Urinary bladder (tissue), 4 donors: ENCODE results near the gene PKLR. TPM values are rescaled to one million over a fixed set of nuclear protein-coding genes. Genes with fewer than 3 reads are reported as not detected.
"Not testable (repeated sequence)": the region's sequence is repeated elsewhere in the genome, so short reads cannot be mapped to it uniquely, and the experiment has no call there.

Source experiments
- DNase-seq: peaks from one replicate; pipeline ENCODE4 v3.0.0-alpha.2; 2015; ENCODE audit errors: extremely low spot score
- H3K27ac ChIP-seq: one replicate; pipeline ENCODE4 v1.5.1; 2013; ENCODE audit warnings: low read depth, mild to moderate bottlenecking, moderate library complexity
- H3K36me3 ChIP-seq: one replicate; pipeline ENCODE4 v1.6.1; 2013; ENCODE audit warnings: mild to moderate bottlenecking, moderate library complexity; ENCODE audit not compliant: insufficient read depth
- H3K4me1 ChIP-seq: one replicate; pipeline ENCODE4 v1.6.1; 2013; ENCODE audit warnings: mild to moderate bottlenecking, moderate library complexity; ENCODE audit not compliant: insufficient read depth
- H3K4me3 ChIP-seq: one replicate; pipeline ENCODE4 v1.5.1; 2013; ENCODE audit warnings: low read depth, low read length
- WGBS: extraction: QIAGEN DNeasy Blood & Tissue Kit; methylation state at CpG from one replicate; pipeline ENCODE4 v1.1.7; 2013; 5-methylcytosine and 5-hydroxymethylcytosine counted together
- polyA plus RNA-seq: library from polyadenylated mRNA; stranded (reverse); fragments of 200-250 nt; gene quantifications from one replicate; pipeline ENCODE4 v1.2.3, GENCODE V29; 2013
- total RNA-seq: library from RNA; depleted of rRNA; stranded (reverse); fragments of >200 nt; gene quantifications from one replicate; pipeline ENCODE4 v1.2.3, GENCODE V29; 2014
- donor health status: healthy with polysubstance abuse.
- donor health status: healthy.

Gene PKLR
- total and polyA plus RNA-seq, 2 donors = not detected

- 72% methylated on average over 7 of the region's 7 CpGs for WGBS
- H3K4me1 ChIP-seq = peaks cover 3% of the 10 kb centered on the region
- no peaks in the 10 kb centered on the region for H3K36me3 ChIP-seq
- DNase-seq = no peak
- no peak overlapping the region for H3K4me3 ChIP-seq
- no peak overlapping the region for H3K27ac ChIP-seq
Observed at GRCh38 chr1:155305881-155306391, 4.7 kb upstream of the PKLR start.

DNA sequence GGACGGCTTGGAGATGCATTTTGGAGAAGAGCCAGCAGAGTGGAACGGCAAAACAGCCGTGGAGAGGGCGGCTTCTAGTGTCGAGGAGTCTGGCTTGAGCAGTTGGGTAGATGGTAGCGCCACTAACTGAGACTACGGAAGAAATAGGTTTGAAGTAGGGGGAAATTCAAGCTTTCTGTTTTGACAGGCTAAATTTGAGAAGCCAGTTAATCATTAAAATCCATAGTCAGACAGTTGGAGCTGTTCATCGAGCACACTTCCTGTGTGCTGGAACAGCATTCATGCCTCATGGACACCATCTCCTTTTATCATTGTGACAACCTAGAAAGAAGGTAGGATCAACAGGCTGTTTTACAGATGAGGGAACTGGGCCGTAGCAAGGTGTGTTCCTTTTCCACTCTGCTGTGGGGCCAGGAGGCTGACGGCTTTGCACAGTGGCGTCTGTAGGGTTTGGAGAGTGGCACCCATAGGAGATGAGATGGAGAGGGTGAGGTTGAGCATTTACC lies 3.4 kb upstream of the PKLR start:
- DNase-seq = no peak
- H3K4me1 ChIP-seq = peaks cover 1% of the 10 kb centered on the region

GRCh38 chr1:155300553-155301329 lies 497 bp downstream of the PKLR start:
- no peak overlapping the region for H3K27ac ChIP-seq
- H3K4me3 ChIP-seq = no peak overlapping the region
- H3K4me1 ChIP-seq = no peaks in the 10 kb centered on the region
- no peaks in the 10 kb centered on the region for H3K36me3 ChIP-seq
- DNase-seq = no peak
- 86% methylated on average over 9 of the region's 9 CpGs for WGBS

More for the DNA sequence above, 3.4 kb upstream of the PKLR start:
- WGBS = 78% methylated on average over 11 of the region's 11 CpGs
- H3K4me3 ChIP-seq = no peak overlapping the region
- H3K36me3 ChIP-seq = no peaks in the 10 kb centered on the region
- no peak overlapping the region for H3K27ac ChIP-seq

- Histone ChIP-seq H3K27ac (no peak overlapping the region), H3K4me3 (no peak overlapping the region), H3K36me3 (no peaks in the 10 kb centered on the region), H3K4me1 (no peaks in the 10 kb centered on the region)
- 90% methylated on average over 8 of the region's 8 CpGs for WGBS
- no peak for DNase-seq
Observed at GRCh38 chr1:155300024-155300423, 1.2 kb downstream of the PKLR start.

DNA sequence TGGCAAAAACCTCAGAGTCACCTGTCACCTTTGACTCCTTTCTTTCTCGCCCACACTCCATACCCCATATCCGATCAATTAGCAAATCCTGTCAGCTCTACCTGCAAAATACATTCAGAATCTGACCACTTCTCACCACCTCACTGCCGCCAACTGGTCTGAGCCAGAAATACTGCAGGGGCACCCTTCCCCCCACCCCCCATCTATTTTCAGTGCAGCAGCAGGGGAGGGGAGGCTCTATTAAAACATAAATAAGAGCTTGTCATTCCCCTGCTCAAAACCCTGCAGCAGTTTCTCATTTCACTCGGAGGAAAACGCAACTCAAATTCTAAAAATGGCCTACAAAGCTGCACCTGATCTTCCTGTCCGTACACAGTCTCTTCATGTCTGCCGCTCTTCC lies 3.9 kb downstream of the PKLR start:
- DNase-seq = no peak
- WGBS = 66% methylated on average over 7 of the region's 7 CpGs
- Histone ChIP-seq H3K4me3 (no peak overlapping the region), H3K27ac (no peak overlapping the region), H3K4me1 (no peaks in the 10 kb centered on the region), H3K36me3 (no peaks in the 10 kb centered on the region)

DNA sequence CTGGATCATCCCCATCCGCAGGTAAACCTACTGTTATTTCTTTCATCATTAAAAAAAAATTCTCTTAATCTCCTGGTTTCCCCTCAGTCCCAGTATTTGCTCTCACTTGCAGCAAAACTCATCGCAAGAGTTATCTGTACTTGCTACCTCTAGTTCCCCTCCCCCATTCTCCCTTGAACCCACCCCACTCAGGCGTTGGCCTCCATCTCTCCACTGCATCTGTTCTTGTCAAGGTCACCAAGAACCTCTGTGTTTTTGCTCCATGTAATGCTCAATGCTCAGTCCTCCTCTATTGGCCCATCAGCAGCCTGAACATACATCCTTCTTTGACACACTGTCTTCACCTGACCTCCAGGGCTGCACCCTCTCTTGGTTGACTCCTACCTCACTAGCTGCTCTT lies 4.6 kb downstream of the PKLR start:
- 71% methylated on average over 3 of the region's 3 CpGs for WGBS
- Histone ChIP-seq H3K27ac (no peak overlapping the region), H3K4me1 (no peaks in the 10 kb centered on the region), H3K36me3 (no peaks in the 10 kb centered on the region), H3K4me3 (no peak overlapping the region)
- no peak for DNase-seq

DNA sequence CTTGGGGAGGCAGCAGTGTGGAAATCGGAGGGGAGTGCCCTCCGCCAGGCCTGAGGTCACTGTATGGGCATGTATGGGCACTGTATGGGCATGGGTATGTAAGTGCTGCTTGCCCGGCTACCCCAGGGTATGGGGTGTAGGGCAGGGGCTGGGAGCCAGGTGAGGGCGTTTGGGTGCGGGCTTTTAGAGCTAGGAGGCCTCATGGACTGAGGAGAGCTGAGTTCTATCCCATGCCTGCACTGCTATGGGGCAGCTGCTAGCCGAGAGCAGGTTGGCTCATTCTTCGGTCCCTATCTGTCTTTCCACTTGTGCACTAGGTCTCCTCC lies 5.3 kb downstream of the PKLR start:
- Histone ChIP-seq H3K4me3 (no peak overlapping the region), H3K27ac (no peak overlapping the region), H3K4me1 (no peaks in the 10 kb centered on the region), H3K36me3 (no peaks in the 10 kb centered on the region)
- 86% methylated on average over 7 of the region's 7 CpGs for WGBS
- no peak for DNase-seq

DNA sequence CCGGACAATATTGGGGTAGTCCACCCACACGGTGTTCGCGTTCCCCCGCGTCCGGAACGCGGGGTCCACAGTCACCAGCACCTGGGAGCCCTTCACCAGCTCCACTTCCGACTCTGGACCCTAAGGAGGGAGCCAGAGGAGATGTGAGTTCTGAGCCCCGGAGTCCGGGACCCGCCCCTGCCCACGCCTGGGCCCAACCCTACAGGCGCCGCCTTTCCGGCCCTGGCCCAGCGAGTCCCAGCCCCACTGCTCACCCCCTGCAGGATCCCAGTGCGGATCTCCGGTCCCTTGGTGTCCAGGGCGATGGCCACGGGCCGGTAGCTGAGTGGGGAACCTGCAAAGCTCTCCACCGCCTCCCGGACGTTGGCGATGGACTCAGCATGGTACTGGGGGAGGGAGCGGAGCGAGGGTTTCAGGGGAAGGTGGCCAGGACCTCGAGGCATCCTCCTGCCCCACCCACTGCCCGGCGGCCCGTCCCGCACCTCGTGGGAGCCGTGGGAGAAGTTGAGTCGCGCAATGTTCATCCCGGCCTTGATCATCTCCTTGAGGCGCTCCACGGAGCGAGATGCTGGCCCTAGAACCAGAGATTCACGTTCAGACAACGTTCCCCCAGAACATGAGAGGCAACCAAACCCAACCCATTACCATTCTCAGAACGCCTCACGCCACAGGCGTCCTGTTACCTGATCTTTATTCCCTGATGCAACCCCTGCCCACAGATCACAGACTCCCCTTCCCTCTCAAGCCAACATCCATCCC lies 5.9 kb downstream of the PKLR start:
- H3K36me3 ChIP-seq = no peaks in the 10 kb centered on the region
- DNase-seq = no peak
- H3K4me3 ChIP-seq = no peak overlapping the region
- 9% methylated on average over 47 of the region's 47 CpGs for WGBS
- H3K27ac ChIP-seq = no peak overlapping the region
- H3K4me1 ChIP-seq = no peaks in the 10 kb centered on the region

GRCh38 chr1:155294520-155295182 lies 6.6 kb downstream of the PKLR start:
- no peak for DNase-seq
- Histone ChIP-seq H3K27ac (no peak overlapping the region), H3K4me3 (no peak overlapping the region), H3K36me3 (no peaks in the 10 kb centered on the region), H3K4me1 (no peaks in the 10 kb centered on the region)
- 38% methylated on average over 46 of the region's 46 CpGs for WGBS

- DNase-seq = no peak
- Histone ChIP-seq H3K36me3 (no peaks in the 10 kb centered on the region), H3K4me1 (no peaks in the 10 kb centered on the region), H3K27ac (no peak overlapping the region), H3K4me3 (no peak overlapping the region)
- WGBS = 84% methylated on average over 17 of the region's 17 CpGs
Observed at GRCh38 chr1:155293086-155293749, 8.0 kb downstream of the PKLR start.

DNA sequence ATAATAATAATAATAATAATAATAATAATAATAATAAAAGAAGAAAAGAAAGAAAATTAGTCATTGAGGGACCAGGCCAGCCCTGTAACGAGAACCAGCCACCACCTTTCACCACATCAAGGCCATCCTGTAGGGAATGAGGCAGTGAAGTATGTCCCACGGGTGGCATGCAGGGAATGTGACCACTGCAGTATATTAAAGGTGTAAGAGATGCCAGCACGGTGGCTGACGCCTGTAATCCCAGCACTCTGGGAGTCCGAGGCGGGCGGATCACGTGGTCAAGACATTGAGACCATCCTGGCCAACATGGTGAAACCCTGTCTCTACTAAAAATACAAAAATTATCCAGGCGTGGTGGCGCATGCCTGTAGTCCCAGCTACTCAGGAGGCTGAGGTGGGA lies 10.2 kb downstream of the PKLR start:
- DNase-seq, H3K4me1 ChIP-seq, H3K36me3 ChIP-seq, H3K4me3 ChIP-seq, H3K27ac ChIP-seq: not testable (repeated sequence)
- WGBS = 77% methylated on average over 10 of the region's 10 CpGs

GRCh38 chr1:155287987-155288543 lies 13.2 kb downstream of the PKLR start:
- no peak overlapping the region for H3K4me3 ChIP-seq
- no peak overlapping the region for H3K27ac ChIP-seq
- WGBS = 89% methylated on average over 21 of the region's 21 CpGs
- H3K36me3 ChIP-seq = no peaks in the 10 kb centered on the region
- no peak for DNase-seq
- no peaks in the 10 kb centered on the region for H3K4me1 ChIP-seq

DNA sequence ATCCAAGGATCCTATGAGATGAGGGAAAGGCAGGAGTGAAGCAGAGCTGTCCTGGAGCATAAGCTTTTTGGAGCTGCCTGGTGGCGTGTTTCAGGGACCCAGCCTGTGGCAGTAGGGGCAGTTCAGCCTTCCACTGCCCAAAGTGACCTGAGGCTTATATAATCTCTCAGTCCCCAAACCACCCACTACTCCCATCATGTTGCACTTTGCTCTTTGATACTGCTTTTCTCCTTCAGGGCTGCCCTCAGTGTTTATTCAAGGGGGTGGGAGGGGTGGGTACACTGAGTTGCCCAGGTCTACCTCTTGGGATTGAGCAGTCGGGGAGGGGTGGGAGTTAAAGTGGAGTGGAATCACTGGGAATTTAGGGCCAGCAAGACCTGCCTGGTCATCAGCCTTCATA lies 14.7 kb downstream of the PKLR start:
- H3K4me1 ChIP-seq = no peaks in the 10 kb centered on the region
- H3K27ac ChIP-seq = no peak overlapping the region
- DNase-seq = no peak
- H3K4me3 ChIP-seq = no peak overlapping the region
- WGBS = 98% methylated on average over 2 of the region's 2 CpGs
- no peaks in the 10 kb centered on the region for H3K36me3 ChIP-seq
